HepG2 (cell line): ENCODE results near the gene IVD. TPM values are rescaled to one million over a fixed set of nuclear protein-coding genes. Genes with fewer than 3 reads are reported as not detected.

Source experiments
- ADNP ChIP-seq: sonication (generic); formaldehyde crosslinking; IDR thresholded peaks from 2 replicates; pipeline ENCODE4 v1.4.0; 2020; ENCODE audit warnings: missing genetic modification reagents
- ARHGAP35 ChIP-seq: sonication (generic); formaldehyde crosslinking; IDR thresholded peaks from 2 replicates; pipeline ENCODE4 v1.9.0; 2022; ENCODE audit warnings: mild to moderate bottlenecking, inconsistent platforms, moderate library complexity, missing genetic modification reagents, borderline replicate concordance
- HES4 ChIP-seq: sonication (generic); formaldehyde crosslinking; IDR thresholded peaks from 2 replicates; pipeline ENCODE4 v1.9.0; 2021; ENCODE audit warnings: mild to moderate bottlenecking, missing genetic modification reagents, borderline replicate concordance
- JUND ChIP-seq: sonication (generic); formaldehyde crosslinking; IDR thresholded peaks from 2 replicates; pipeline ENCODE4 v1.8.0; 2022; ENCODE audit warnings: mild to moderate bottlenecking, missing genetic modification reagents
- MXI1 ChIP-seq: IDR thresholded peaks from 3 replicates; pipeline ENCODE4 v1.6.1; 2012; ENCODE audit warnings: low read depth, low read length, inconsistent platforms, borderline replicate concordance
- NCOA1 ChIP-seq: sonication (generic); formaldehyde crosslinking; IDR thresholded peaks from 2 replicates; pipeline ENCODE4 v1.9.0; 2021; ENCODE audit warnings: missing genetic modification reagents
- NR2F6 ChIP-seq, 2 experiments: IDR thresholded peaks; 2 replicates each; pipeline ENCODE4 v1.6.1; 2016; ENCODE audit warnings: antibody characterized with exemption in 1 of 2, mild to moderate bottlenecking in 1 of 2
- REPIN1 ChIP-seq: sonication (generic); formaldehyde crosslinking; IDR thresholded peaks from 2 replicates; pipeline ENCODE4 v1.8.0; 2022; ENCODE audit warnings: missing genetic modification reagents, low read depth, mild to moderate bottlenecking, borderline replicate concordance
- SNRNP70 ChIP-seq: fragments of 200-400 bp; formaldehyde crosslinking; IDR thresholded peaks from 2 replicates; pipeline ENCODE4 v1.6.1; 2017; ENCODE audit warnings: mild to moderate bottlenecking, low read depth, low read length, moderate library complexity
- ZNF136 ChIP-seq: sonication (generic); formaldehyde crosslinking; IDR thresholded peaks from 2 replicates; pipeline ENCODE4 v1.8.1; 2022; ENCODE audit warnings: low read depth, mild to moderate bottlenecking, moderate library complexity, missing genetic modification reagents
- ZNF225 ChIP-seq: sonication (generic); formaldehyde crosslinking; IDR thresholded peaks from 2 replicates; pipeline ENCODE4 v1.4.0; 2020; ENCODE audit warnings: mild to moderate bottlenecking, missing genetic modification reagents
- ZNF33B ChIP-seq: sonication (generic); formaldehyde crosslinking; IDR thresholded peaks from 2 replicates; pipeline ENCODE4 v1.5.1; 2020; ENCODE audit warnings: mild to moderate bottlenecking, missing genetic modification reagents
- ZNF605 ChIP-seq: sonication (generic); formaldehyde crosslinking; IDR thresholded peaks from 2 replicates; pipeline ENCODE4 v1.8.0; 2022; ENCODE audit warnings: mild to moderate bottlenecking, missing genetic modification reagents
- ZSCAN31 ChIP-seq: sonication (generic); formaldehyde crosslinking; IDR thresholded peaks from 2 replicates; pipeline ENCODE4 v1.5.0; 2020; ENCODE audit warnings: low read depth, mild to moderate bottlenecking, missing genetic modification reagents
- polyA plus RNA-seq, 8 experiments: library from polyadenylated mRNA; depleted of rRNA in 3 of 8; stranded (reverse) in 7 of 8; unstranded in 1 of 8; fragments of >200 nt; fragmentation: Illumina TruSeq in 4 of 8; extraction: Trizol in 4 of 8; gene quantifications; 2 replicates each; pipeline versions ENCODE4 v1.2.1 to v1.2.3, GENCODE V29; 2011 to 2016; ENCODE audit warnings: low read depth in 4 of 8, missing spikeins in 1 of 8, mixed read lengths in 1 of 8; ENCODE audit not compliant: insufficient read depth in 1 of 8
- total RNA-seq, 5 experiments: library from RNA; depleted of rRNA; stranded (reverse); fragments of >200 nt; fragmentation: Illumina TruSeq; extraction: Trizol; gene quantifications; 2 replicates each; pipeline ENCODE4 v1.2.3, GENCODE V29; 2016; ENCODE audit warnings: low read depth in 1 of 5
- TF ChIP-seq, protein P1 (sequence below): sonication (generic); formaldehyde crosslinking; IDR thresholded peaks from 2 replicates; pipeline ENCODE4 v1.5.0; 2020; ENCODE audit warnings: missing genetic modification reagents, mild to moderate bottlenecking, borderline replicate concordance
- TF ChIP-seq, protein P2 (sequence below): sonication (generic); formaldehyde crosslinking; IDR thresholded peaks from 2 replicates; pipeline ENCODE4 v1.5.0; 2020; ENCODE audit warnings: missing genetic modification reagents
- TF ChIP-seq, protein P3 (sequence below): sonication (generic); formaldehyde crosslinking; IDR thresholded peaks from 2 replicates; pipeline ENCODE4 v1.8.1; 2023; ENCODE audit warnings: mild to moderate bottlenecking, missing genetic modification reagents

The IVD gene
- total and polyA plus RNA-seq, 2 of the 13 experiments (the other 11 are each of a cell fraction or from before 2014, with no cell fraction given), result 48.0 to 53.9 TPM

DNA sequence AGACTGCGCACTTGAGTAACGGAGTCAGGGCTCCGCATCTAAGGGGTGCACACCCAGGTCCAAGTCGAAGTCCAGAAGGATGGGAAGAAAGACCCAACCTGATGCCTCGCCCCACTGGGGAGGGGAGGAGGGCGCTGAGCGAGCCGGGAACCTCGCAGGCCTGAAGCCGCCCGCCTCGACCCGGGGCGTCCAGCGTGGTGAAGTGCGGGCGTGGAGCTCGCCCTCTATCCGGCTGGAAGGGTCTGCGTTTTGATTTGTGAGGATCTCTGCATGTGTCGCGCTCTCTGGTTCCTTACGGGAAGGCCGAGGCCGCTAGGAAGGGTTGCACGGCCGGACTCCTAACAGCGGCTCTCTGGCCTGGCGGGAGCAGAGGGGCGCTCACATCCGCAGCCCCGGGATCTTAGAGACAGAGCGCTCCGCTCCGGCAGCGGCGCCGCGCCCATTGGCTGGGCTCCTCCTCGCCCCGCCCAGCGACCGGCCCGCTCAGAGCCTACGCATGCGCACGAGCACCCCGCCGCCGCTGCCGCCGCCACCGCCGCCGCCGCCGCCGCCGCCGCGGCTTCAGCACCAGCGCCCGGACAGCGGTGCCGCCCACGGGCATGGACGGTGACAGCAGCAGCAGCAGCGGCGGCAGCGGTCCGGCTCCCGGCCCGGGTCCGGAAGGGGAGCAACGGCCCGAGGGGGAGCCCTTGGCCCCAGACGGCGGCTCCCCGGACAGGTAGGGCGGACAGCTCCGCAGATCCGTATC is 47.7 kb upstream of the IVD start, which contains the start of gene DISP2 (continued):
- TF ChIP-seq HES4 (CRISPR knock-in tag) (no peak; the same call in 1 of the 2 replicates), REPIN1 (no peak; the same call in 1 of the 2 replicates), SNRNP70 (no peak), MXI1 (peak; percentile 94), ZNF225 (CRISPR knock-in tag) (peak; percentile 54; the same call in 1 of the 2 replicates), ZNF33B (no peak), ADNP (CRISPR knock-in tag) (no peak), ZSCAN31 (CRISPR knock-in tag) (peak; percentile 62; the same call in 1 of the 2 replicates), ZNF136 (CRISPR knock-in tag) (no peak), ZNF605 (CRISPR knock-in tag) (no peak), ARHGAP35 (no peak), NR2F6 (IDR thresholded peaks at IDR 0.05) (no peak), NR2F6 (CRISPR knock-in tag; IDR thresholded peaks at IDR 0.05) (no peak), NCOA1 (CRISPR knock-in tag) (no peak), JUND (CRISPR knock-in tag) (no peak)
- TF ChIP-seq, protein P1, sequence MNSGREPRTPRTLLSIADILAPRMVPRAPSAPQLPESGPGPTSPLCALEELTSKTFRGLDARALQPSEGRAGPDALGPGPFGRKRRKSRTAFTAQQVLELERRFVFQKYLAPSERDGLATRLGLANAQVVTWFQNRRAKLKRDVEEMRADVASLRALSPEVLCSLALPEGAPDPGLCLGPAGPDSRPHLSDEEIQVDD, result 0 out of 2 replicates have a peak, but pooled peaks have one; percentile 25
- TF ChIP-seq, protein P2, sequence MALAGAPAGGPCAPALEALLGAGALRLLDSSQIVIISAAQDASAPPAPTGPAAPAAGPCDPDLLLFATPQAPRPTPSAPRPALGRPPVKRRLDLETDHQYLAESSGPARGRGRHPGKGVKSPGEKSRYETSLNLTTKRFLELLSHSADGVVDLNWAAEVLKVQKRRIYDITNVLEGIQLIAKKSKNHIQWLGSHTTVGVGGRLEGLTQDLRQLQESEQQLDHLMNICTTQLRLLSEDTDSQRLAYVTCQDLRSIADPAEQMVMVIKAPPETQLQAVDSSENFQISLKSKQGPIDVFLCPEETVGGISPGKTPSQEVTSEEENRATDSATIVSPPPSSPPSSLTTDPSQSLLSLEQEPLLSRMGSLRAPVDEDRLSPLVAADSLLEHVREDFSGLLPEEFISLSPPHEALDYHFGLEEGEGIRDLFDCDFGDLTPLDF, result no peak
- TF ChIP-seq, protein P3, sequence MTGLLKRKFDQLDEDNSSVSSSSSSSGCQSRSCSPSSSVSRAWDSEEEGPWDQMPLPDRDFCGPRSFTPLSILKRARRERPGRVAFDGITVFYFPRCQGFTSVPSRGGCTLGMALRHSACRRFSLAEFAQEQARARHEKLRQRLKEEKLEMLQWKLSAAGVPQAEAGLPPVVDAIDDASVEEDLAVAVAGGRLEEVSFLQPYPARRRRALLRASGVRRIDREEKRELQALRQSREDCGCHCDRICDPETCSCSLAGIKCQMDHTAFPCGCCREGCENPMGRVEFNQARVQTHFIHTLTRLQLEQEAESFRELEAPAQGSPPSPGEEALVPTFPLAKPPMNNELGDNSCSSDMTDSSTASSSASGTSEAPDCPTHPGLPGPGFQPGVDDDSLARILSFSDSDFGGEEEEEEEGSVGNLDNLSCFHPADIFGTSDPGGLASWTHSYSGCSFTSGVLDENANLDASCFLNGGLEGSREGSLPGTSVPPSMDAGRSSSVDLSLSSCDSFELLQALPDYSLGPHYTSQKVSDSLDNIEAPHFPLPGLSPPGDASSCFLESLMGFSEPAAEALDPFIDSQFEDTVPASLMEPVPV (CRISPR knock-in tag), result 0 out of 2 replicates have a peak, but pooled peaks have one; percentile 27
